ENCODE results near the gene SLC2A13.

DNA sequence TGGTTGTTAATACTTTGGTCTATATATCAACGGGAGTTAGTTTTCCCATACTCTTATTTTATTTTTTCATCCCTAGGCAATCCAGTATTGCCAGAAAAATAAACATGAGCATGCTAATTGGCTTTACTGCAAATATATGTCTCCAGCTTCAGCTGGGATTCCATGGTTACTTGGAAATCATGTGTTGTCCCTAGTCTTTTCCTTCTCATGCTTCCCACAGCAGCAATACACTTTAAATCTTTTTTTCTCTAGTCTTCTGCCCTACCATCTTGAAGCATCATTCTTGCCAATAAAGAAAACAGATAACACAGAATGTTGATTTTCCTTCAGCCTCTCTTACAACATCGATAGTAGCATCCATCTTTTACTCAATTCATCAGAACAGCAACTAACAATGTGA lies 60.2 kb downstream of the SLC2A13 start:
- TF ChIP-seq, protein P1, sequence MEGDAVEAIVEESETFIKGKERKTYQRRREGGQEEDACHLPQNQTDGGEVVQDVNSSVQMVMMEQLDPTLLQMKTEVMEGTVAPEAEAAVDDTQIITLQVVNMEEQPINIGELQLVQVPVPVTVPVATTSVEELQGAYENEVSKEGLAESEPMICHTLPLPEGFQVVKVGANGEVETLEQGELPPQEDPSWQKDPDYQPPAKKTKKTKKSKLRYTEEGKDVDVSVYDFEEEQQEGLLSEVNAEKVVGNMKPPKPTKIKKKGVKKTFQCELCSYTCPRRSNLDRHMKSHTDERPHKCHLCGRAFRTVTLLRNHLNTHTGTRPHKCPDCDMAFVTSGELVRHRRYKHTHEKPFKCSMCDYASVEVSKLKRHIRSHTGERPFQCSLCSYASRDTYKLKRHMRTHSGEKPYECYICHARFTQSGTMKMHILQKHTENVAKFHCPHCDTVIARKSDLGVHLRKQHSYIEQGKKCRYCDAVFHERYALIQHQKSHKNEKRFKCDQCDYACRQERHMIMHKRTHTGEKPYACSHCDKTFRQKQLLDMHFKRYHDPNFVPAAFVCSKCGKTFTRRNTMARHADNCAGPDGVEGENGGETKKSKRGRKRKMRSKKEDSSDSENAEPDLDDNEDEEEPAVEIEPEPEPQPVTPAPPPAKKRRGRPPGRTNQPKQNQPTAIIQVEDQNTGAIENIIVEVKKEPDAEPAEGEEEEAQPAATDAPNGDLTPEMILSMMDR (IDR thresholded peaks at IDR 0.05 in 8 of 11, conservative IDR thresholded peaks at IDR 0.05 in 3 of 11) = no peak
- TF ChIP-seq POLR2A (IDR thresholded peaks at IDR 0.05) = no peak
